ENCODE results near the gene TRPV6.

The TRPV6 gene

GRCh38 chr7:142867097-142867378 lies 18.5 kb downstream of the TRPV6 start:
- DNase-seq: no peak

DNA sequence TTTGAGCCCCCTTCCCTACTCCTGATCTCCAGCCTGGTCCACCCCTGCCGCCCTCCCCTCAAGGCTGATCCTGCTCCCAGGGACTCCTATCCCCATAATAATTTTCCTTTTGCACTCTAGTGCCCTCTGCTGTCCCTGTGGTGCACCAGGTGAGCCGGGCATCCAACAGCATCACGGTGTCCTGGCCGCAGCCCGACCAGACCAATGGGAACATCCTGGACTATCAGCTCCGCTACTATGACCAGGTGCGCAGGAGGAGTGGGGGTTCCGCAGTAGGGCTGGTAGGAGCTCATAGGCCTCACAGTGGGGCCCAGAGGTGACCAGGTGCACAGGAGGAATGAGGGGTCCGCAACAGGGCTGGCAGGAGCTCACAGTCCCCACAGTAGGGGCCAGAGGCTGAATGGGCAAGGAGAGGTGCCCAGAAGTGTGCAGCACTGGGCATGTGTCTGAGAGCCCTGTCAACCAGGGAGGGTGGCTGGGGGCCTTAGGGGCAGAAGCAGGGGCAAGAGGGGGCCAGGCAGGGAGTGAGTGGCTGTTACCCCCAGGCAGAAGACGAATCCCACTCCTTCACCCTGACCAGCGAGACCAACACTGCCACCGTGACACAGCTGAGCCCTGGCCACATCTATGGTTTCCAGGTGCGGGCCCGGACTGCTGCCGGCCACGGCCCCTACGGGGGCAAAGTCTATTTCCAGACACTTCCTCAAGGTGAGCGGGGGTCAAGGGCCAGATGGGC lies 19.0 kb downstream of the TRPV6 start:
- no peak for DNase-seq

DNA sequence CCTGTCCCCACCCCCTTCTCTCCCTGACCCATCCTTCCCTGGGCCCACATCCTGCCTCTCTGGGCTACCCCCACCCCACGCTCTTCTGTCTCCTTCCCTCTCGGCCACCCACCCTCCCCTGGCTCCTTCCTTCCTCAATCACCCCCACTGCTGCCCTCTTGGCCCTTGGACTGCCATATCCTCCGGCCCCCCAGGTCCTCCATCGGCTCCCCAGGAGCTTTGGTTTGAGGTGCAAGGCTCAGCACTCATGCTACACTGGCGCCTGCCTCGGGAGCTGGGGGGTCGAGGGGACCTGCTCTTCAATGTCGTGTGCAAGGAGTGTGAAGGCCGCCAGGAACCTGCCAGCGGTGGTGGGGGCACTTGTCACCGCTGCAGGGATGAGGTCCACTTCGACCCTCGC lies 19.8 kb downstream of the TRPV6 start:
- no peak for DNase-seq

DNA sequence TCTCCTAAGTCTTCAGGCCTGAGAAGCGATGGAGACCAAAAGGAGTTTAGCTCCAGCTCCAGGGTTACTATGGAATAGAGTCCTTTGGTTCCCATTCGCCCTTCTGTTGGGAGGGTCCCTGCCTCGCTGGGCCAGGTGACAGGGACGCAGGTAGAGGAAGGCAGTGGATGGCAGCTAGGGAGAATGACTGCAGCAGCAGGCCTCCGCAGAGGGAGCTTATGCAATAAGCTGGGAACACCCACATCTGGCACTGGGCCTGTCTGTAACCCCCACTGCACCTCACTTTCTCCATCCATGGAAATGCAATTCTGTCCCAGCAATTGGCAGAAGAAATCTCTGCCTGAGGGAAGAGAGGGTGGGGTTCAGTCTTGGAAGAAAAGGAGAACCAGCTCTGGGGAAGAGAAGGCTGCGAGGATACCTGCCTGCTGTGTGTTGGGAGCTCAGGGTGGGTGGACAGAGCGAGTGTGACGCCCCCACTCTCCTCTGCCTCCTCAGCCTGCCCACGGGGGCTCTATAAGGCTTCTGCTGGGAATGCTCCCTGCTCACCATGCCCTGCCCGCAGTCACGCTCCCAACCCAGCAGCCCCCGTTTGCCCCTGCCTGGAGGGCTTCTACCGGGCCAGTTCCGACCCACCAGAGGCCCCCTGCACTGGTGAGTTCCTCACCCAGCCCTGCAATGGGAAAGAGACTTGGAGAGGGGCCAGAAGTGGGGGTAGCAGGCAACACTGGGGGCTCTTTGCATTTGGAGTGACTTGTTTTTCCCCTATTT lies 20.4 kb downstream of the TRPV6 start:
- DNase-seq: no peak

DNA sequence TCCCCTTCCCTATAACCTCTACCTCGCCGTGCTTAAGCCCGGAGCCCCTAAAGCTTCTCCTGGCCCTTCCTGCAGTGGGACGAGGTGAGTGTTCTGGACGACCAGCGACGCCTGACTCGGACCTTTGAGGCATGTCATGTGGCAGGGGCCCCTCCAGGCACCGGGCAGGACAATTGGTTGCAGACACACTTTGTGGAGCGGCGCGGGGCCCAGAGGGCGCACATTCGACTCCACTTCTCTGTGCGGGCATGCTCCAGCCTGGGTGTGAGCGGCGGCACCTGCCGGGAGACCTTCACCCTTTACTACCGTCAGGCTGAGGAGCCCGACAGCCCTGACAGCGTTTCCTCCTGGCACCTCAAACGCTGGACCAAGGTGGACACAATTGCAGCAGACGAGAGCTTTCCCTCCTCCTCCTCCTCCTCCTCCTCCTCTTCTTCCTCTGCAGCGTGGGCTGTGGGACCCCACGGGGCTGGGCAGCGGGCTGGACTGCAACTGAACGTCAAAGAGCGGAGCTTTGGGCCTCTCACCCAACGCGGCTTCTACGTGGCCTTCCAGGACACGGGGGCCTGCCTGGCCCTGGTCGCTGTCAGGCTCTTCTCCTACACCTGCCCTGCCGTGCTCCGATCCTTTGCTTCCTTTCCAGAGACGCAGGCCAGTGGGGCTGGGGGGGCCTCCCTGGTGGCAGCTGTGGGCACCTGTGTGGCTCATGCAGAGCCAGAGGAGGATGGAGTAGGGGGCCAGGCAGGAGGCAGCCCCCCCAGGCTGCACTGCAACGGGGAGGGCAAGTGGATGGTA lies 21.5 kb downstream of the TRPV6 start:
- DNase-seq: no peak

DNA sequence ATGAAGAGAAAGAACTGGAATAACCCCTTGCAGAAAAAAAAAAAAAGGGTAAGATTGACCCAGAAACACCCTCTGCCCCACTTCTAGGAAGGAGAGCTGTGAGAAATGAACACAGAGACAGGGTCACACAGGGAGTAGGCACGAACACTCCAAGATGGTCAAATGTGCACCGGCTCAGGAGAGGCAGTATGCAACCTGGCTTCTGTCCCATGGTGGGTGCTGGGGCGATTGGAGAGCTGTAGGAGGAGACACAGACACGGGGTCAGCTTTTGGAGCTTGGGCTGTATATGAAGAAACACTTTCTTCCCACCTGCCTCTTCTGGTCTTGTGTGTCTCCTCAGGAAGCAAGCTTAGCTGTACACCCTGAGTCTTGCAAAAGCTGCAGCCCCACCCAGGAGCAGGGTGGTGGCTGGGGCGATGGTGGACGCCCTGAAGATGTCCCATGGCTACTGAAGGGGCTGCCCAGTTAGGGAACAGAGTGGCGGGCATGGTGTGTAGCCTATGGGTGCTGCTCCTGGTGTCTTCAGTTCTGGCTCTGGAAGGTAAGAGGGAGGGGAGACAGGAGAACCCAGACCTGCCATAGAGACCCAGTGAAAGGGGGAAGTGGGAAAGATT lies 22.7 kb downstream of the TRPV6 start:
- DNase-seq: no peak

- no peak for DNase-seq
These were observed 23.2 kb downstream of the TRPV6 start for GRCh38 chr7:142862351-142862750.

DNA sequence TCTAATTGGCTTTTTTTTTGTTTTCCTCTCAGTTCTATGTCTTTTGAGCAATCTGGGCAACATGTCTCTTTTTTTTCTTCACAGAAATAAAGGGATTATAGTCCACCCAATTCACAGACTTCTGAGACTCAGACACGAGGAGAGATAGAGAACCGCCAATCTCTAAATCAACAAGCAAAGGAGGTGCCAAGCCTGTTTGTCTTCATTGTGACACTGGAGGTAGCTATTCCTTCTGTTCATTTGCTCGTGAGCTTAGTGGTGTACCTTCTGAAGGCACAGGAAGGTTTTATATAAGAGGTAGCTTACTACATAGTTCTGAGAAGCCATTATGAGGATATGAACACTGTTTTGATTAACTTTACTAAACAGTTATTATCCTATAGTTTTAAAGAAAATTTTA lies 24.6 kb downstream of the TRPV6 start:
- DNase-seq: no peak

GRCh38 chr7:142859829-142860228 lies 25.7 kb downstream of the TRPV6 start:
- DNase-seq: no peak

GRCh38 chr7:142859411-142859810 lies 26.1 kb downstream of the TRPV6 start:
- DNase-seq: no peak

DNA sequence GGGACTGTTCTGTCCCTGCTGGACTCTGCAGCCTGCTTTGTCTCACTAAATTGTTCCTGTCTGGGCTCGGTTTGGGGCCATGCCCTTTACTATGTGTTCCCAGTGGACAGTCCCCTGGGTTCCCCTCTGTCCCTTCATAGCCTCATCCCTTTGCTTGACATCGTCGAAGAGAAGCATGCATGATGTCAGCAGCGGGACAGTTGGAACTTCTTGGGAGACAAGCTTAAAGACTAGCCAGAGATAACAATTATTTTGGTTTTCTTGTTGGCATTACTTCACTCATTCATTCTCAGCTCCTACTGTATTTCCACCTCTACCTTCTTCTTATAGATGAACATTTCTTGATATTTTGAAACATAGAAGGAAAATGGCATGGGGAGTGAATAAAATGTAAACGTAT lies 27.9 kb downstream of the TRPV6 start:
- no peak for DNase-seq

DNA sequence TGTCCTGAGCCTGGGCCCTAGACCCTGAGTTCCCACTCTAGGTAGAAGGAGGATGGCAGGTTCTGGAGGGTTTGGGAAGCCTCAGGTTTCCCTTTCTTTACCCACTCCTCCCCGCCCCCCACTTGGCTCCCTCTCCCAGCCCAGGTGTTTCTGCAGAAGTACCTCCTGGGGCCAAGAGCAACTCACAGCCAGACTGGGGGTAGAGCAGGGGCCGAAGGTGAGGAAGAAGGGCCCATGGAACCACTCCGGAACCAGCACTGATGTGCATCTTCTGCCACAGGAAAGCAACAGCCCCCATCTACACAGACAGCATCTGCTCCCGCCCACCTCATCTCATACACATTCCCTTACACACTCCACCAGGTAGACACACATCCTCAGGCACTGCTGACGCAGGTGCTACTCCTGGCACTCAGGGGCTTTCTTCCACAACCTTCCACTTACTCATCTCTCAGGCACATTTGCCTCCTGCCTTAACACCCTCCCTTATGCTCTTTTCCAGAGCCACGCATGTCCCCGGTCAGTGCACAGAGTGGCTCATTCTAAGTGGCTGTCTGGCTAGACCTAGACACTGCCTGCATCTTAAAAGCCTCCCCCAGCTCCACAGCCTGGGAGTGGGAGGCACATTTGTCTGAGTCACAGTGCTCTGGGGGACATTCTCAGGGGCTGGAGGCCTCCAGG lies 28.8 kb downstream of the TRPV6 start:
- DNase-seq: no peak

DNA sequence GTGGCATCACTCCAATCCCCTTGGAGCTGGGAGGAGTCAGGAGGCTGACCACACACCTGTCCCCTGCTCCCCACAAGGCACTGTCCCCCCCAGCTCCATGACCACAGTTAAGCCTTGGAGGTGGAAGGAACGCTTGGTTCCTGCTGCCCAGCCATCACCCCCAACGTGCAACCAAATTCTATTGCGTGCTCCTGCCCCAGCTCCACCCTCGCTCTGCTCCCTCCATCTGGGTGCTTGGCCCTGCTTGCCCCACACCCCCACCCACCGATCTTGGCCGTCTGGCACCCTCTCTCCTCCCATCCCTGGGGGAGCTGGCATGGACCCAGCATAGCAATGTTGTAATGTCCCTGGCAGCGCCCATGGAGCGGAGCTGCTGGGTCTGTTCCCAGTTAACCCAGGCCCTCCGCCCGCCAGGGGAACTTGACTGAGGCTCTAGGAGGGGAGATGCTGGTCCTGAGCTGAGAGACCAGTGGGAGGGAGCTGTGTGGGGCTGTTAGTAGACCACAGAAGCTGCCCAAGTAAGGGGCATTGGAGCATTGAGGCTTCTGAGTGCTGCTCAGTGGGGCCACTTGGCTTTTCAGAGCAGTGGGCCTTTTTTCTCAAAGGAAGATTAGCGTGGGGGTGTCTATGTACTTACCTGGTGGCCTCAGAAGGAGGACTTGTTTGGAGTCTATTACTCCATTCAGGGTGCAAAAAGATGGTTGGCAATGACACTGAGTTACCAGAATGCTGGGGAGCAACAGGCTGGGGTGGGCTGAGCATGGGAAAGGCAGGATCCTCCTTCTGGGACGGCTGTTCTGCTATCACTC lies 29.6 kb downstream of the TRPV6 start:
- no peak for DNase-seq

DNA sequence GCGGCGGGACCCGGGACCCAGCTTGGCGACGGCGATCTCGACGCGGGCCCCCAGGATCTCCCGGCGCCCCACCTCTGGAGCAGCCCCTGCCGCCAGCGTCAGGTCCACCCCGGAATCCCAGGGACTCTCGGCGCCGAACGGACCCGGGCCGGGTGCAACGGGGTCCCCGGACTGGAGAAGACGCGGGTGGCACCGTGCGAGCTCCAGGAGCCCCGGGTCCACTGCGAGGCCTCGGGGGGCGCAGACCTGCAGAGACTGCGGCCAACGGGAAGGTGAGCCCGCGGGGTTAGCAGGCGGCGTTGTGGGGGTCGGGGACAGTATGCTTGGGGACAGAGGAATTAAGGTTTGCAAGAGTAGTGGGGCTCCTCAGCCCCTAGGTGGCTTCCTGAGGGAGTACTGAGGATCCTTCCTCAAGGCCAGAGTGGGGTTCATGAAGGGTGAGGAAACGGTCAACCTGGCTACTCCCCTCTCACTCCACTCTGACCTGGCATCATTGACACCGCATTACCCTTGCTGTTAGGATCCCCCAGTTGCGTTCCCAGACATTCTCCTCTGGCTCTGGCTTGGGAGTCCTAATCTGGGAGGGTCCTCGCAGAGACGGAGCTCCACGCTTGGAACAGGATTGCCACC lies 30.3 kb downstream of the TRPV6 start:
- DNase-seq: no peak

DNA sequence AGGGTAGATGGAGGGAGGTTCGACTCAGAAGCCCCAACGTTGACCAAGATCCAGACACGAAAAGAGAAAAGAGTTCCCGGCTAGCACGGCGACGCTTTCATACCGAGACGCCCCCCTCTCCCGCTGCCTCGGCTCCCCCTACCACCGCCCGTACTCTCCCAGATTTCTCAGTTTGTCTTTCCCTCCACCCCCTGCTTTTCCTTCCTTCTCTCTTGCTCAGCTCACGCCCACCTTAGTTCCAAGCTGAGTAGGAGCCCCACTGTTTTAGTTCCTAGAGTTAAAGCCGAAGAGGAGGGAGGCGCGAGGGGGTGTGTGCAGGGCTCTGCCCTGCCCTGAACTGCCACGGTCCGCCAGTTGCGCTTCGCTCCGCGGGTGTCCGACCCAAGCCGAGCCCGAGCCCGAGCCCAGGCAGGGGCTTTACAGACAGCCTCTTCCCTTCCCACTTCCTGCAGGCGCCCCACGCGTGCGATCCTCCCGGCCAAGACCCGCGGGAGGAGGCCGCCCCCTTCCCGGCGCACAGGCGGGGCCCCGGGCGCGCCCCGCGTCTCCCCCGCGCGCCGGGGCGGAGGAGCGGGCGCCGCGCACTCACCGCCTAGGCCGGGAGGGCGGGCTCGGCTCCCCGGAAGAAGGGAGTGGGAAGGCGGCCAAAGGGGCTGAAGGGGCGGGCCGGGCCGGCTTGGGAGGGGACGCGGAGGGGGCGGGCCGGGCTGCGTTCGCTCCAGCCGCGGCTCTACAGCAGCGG lies 31.0 kb downstream of the TRPV6 start, which contains the start of gene EPHB6:
Gene EPHB6 (plus strand): TSS at position 705 of the 742 bp plus-strand sequence. CDS start 8,152 bp downstream, outside the sequence.
- DNase-seq: no peak

DNA sequence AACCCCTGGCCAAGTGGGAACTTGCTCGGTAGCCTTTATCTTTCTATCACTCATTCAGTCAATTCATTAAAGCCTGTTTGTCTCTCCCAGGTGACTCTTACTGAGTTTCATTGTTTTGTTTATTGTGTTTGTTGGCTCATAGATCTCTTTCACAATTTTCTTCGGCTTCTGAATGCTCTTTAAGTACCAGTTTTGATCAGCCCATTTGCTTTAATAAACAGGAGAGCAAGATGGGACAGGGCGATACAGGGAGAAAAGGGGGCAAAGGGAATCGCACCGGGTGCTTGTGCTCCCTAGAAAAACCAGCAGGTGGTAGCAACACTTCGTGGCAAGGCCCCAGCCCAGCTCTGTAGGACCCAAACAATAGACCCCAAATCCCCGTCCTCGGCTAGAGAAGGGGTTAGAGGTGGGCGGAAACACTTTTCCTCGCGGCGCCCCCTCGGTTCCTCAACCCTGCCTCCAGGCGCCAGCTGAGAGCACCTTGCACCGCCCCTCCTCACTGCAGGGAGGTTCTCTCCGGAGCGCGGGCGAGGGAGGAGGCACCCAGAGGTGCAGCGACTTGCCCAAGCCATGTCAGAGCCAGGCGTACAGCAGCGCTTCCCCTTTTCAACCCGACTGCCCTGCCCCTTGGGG lies 31.7 kb downstream of the TRPV6 start:
- no peak for DNase-seq

DNA sequence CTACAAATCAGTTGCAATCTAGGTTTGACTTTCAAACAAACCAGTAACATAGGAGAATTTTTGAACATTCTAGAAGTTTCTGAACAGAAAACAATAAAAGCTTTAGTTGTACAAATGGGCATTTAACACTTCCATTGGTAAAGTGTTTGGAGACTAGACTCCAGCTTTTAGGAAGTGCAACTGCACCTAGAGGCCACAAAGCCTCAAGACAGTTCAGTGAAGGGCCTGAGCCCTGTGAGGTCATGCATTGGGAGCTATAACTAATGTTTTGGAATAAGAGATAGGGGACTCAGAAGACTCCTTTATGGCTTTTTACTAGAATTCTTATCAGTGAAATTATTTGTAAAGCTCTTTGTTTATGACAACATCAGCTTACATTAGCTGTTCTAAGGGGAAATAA lies 33.6 kb downstream of the TRPV6 start:
- DNase-seq: no peak

DNA sequence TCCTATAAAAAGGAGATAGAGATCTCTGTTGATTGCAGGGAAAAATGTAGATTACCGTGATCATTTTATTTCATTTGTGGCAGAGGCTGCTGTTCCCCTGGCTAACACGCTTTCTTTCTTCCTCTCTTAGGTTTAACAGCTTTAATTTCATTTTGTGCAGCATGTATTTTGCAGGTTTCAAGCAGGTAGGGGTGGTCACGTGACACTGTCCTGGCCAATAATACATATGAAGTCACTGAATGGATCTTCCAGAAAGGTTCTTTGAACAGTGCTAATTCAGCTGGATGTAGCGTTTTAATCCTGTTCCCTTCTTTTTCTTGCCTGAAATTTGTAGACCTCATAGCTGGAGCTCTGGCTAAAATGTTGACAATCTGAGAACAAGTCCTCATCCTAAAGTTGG lies 34.3 kb downstream of the TRPV6 start:
- no peak for DNase-seq

GRCh38 chr7:142847353-142847752 lies 38.2 kb downstream of the TRPV6 start:
- DNase-seq: no peak

DNA sequence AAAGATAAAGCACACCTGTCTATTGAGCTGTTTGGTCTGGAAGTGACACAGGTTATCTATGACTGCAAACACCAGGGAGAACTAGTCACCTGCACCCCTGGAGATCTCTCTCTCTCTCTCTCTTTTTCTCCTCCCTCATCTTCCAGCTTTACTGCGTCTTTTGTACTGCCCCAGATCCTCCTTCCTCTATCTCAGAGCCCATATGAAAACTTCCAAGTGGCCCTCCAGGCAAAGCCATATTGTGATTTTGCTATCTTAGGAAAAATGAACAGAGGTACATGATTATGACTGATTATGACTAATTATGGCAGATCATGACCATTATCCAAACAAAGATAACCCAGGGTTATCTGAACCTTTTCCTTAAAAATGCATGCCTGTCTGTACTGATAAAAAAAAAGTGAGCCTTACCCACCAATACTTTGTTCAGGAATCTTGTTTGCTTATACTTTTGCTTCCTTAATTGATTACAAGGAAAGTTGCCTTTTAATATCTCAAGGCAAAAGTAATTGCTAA lies 43.2 kb downstream of the TRPV6 start:
- DNase-seq: no peak

All from NCI-H187 treated with DMSO at 0.1 percent for 48 hours (cell line).